Kidney capillary endothelial cell (primary cell): Measurements from ENCODE around the gene POLR2L.

Experiments
- DNase-seq: peaks from one replicate; pipeline ENCODE4 v3.0.0-alpha.2; 2018; ENCODE audit warnings: low spot score

POLR2L gene

DNA sequence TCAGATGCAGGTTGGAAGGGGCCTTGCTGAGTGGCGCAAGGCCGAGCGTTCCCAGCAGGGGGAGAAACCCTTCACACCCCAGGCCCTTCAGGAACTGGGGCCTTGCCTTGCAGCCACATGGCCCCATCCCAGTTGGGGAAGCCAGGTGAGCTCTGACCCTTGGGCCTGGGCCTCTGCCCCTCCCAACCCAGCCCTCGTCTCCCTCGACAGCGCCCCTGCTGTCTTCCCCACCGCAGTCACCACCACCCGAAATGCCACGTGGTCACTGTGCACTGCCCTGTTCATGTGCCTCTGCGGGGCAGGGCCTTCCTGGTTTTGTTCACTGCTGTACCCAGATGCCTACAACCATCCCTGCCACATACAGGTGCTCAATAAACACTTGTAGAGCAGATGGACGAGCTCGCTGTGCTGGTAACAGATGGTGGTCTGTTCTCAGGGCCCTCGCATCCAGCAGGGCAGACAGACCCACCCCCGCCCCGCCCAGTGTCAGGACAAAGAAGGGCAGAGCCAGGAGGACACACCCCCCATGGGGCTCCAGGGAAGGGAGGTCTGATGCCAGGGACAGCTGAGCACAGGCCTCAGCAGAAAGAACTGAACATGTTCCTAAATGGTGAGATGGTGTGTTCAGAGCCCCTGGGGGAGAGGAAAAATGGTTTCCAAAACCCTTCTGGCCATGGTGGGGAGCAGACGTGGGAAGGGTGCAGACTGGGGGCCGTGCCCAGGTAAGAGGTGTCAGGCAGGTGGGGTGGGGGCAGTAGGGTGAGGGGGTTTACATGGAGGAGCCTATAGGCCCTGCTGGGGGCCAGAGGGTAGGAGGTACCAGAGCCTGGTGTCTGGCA, 3.7 kb downstream of the POLR2L start:
- DNase-seq = no peak

DNA sequence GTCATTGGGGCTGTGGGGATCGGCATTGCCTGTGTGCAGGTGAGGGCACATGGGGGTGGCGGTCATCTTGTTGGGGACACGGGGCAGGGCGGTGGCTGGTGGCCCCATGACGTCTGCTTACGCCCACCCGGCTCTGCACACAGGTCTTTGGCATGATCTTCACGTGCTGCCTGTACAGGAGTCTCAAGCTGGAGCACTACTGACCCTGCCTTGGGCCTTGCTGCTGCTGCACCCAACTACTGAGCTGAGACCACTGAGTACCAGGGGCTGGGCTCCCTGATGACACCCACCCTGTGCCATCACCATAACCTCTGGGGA, 4.4 kb downstream of the POLR2L start:
- no peak for DNase-seq

DNA sequence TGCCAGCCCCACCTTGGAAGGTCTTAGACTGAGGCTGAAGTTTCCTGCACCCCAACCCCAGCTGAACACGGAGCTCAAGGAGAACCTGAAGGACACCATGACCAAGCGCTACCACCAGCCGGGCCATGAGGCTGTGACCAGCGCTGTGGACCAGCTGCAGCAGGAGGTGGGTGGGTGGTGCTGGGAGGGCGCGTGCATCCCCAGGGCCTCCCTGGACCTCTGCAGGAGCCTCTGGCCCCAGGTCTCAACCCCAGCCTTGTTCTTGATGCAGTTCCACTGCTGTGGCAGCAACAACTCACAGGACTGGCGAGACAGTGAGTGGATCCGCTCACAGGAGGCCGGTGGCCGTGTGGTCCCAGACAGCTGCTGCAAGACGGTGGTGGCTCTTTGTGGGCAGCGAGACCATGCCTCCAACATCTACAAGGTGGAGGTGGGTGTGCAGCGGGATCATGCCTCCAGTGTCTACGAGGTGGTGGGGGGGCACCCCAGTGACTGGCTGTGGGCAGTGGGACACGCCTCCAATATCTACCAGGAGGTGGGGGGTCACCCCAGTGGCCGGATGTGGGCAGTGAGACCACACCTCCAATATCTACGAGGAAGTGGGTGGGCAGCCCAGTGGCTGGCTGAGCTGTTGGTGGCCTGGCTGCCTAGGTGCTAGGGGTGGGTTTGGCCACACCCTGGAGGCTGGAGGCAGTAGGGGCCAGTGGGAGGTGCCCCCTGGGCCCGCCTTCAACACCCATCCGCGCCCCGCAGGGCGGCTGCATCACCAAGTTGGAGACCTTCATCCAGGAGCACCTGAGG, 4.9 kb downstream of the POLR2L start:
- no peak for DNase-seq

DNA sequence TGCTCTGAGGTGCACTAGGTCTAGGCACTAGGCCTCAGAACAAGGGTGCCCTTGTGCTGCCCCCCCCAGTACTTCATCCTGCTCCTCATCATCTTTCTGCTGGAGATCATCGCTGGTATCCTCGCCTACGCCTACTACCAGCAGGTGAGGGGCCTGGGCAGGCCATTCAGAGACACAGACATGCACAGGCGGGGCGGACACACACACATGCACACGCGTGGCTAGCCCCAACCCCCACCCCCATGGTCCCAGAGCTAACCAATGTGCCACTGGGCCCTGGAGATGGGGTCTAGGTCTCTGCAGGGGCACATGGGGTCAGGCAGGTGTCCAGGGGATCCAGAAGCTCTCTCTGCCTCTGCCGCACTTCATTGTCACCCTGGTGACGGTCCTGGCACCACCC, 5.6 kb downstream of the POLR2L start:
- no peak for DNase-seq

DNA sequence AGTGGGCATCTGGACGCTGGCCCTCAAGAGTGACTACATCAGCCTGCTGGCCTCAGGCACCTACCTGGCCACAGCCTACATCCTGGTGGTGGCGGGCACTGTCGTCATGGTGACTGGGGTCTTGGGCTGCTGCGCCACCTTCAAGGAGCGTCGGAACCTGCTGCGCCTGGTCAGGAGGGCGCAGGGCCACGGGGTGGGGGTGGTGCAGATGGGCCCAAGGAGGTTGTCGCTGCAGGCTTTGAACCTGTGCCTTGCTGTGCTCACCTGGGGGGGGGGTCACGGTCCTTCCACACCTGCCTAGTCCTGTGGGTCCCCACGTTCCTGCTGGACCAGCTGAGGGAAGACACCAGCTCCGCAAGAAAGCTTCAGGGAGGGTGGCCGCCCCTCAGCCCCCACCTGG, 6.1 kb downstream of the POLR2L start:
- DNase-seq = no peak

DNA sequence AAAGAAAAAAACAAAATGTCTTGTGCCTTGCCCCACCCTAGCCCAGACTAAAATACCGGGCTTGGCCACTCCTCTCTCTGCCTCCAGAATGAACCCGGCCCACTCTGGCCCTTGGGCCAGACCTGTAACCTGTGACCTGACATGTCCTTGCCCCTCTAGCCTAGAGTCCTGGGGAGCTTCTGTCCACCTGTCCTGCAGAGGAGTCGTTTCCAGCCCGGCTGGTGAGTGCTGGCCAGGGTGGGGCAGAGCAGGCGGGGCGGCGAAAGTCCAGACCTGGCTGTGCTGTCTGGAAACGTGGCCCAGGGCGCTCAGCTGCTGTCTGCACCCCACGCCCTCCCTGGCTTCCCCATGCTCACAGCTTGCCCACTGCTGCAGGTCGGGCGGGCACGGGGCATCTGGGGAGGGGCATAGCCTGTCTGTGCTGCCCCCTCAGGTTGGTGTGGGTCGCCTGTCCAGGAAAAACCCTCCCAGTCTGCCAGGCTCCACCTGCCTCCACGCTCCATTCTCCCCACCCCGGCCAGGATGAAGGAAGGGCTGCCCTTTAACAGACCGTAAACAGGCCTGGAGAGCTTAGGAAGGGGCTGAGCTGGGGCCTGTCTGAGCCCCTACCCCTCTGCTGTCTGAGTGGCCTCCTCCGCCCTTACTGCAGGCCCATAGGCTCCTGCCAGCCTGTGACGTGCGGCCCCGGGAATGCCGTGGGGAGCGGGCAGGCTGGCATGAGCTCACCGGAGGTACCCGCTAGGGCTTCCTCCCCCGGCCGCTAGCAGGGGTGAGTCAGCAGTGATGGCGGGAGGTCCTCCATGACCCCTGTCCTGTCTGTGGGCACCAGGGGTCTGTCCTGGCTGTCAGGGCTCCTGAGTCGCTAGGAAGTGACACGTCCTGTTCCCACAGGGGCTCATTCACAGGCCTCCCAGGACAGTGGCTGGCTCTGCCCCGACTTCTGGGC, 7.7 kb downstream of the POLR2L start:
- peak; percentile 87 for DNase-seq

DNA sequence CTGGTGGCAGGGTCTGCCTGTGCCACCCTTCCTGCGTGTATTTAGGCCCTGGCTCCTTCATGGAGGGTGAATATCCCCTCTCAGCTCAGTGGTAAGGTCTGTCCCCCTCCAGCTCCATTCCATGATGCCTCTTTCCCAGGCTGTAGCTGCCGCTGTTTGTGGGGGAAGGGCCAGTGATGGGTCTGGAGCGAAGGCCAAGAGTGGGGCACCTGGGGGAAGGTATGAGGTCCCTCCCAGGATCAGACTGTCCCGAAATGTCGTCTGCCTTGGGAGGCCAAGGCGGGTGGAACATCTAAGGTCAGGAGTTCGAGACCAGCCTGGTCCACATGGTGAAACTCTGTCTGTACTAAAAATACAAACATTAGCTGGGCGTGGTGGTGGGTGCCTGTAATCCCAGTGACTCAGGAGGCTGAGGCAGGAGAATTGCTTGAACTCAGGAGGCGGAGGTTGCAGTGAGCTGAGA, 8.4 kb downstream of the POLR2L start:
- DNase-seq = no peak

DNA sequence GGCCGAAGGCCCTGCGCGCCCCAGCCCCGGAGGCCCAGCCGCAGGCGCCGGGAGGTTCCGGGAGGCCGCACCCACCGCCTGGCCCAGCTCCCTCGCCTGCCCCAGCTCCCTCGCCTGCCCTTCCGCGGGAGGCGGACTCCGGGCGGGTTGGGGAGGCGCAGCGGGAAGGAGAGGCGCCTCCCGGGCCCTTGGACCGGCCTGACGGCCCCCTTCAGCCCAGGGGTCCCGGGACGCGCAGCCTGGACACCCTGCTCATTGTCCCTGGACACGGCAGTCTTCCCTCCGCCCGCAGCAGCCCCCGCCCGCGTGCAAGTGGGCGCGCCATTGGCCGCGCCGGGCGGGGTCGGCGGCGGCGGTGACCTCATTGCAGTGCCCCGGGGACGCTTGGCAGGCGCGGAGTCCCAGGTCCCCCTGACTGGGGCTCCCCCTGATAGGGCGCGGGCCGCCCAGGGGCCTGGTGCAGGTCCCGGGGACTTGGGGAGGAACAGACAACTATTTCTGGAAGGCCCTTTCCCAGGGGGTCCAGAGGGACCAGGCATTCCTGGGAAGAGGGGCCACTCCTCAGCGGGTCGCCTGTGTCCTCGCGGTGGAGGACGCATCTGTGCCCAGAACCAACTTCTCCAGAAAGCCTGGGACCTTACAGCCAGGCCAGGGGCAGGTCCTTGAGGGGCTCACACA, 9.1 kb downstream of the POLR2L start:
- DNase-seq = no peak

DNA sequence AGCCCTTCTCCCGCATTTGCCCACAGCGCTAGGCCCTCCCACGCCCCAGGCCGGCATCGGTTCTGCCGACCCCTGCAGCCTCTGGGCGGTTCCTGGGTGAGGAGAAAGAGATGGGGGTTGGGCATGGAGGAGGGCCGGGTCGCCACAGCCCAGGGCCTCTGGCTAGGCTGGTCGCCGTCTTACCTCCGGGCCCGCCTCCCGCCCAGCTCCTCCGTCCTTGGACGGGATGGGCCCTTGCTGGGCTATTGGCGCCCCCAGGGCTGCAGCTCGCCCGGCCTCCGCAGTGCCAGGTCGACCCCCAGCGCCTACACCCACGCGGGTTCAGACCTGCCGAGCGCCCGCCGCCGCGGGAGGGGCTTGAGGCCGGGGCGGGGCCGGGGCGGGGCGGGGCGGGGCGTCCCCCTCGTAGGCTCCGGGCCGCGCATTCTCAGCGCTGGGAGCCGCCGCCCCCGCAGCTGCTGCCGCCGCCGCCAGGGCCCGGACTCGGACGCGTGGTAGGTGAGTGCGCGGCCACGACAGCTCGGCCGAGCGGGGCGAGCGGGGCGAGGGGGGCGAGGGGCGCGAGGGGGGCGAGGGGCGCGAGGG, 9.7 kb downstream of the POLR2L start, which contains the start of gene CD151:
Gene CD151 (plus strand): TSS at position 424 of the 585 bp plus-strand sequence. CDS start 3,118 bp downstream, outside the sequence.
- DNase-seq = no peak

DNA sequence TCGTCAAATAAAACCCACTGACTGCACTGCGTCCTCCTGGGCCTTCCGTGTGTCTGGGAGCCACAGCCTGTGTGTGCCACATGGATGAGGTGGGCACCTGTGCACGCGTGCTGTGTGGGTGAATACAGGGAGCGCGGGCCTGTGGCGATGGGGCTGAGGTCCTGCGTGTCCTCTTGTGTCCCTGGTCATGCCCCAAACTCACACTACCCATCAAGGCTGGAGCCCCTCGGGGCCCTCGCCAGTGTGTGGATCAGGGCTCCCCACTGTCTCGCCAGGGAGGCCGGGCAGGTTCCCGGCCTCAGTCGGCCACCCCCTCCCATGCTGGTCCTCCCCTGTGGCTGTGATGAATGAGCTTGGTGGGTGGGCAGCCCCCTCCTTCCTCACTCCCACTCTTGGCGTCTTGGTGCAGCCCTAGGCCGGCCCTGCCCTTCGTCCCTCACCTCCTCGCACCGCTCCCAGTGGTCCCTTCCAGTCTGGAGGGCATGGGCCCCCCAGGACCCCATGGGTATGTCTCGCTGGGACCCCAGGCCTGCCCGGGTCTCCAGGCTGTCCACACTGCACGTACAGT, 10.3 kb downstream of the POLR2L start:
- no peak for DNase-seq

DNA sequence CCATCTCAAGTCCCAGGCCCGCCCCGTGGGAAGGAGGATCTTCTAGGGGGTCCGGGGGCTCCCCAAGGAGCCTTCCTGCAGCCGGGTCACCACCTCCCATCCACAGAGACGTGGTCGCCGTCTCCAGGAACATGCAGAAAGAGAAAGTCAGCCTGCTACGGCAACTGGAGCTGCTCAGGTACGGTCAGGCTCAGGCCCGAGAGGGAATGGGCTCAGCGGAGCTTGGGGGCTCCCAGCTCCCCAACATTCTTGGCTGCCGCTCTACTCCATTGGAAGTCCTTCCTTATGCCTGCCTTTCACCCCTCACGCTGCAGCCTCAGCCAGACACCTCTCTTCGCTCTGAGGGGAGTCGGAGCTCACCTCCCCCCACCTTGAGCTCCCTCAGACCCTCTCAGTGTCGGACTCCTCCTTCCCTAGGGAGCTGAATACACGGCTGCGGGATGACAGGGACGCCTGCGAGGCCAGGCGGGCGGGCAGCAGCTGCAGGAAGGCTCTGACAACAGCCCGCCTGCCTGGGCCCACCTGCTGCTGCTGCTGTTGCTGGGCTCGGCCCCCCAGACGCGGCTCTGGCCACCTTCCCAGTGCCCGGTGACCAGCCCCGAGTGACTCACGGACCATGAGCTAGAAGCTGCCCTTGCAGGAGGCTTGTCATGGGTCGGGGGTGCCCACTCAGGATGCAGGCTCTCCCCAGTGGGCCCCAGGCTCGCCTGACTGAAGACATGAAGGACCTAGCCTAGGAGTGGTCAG, 11.0 kb downstream of the POLR2L start:
- no peak for DNase-seq

DNA sequence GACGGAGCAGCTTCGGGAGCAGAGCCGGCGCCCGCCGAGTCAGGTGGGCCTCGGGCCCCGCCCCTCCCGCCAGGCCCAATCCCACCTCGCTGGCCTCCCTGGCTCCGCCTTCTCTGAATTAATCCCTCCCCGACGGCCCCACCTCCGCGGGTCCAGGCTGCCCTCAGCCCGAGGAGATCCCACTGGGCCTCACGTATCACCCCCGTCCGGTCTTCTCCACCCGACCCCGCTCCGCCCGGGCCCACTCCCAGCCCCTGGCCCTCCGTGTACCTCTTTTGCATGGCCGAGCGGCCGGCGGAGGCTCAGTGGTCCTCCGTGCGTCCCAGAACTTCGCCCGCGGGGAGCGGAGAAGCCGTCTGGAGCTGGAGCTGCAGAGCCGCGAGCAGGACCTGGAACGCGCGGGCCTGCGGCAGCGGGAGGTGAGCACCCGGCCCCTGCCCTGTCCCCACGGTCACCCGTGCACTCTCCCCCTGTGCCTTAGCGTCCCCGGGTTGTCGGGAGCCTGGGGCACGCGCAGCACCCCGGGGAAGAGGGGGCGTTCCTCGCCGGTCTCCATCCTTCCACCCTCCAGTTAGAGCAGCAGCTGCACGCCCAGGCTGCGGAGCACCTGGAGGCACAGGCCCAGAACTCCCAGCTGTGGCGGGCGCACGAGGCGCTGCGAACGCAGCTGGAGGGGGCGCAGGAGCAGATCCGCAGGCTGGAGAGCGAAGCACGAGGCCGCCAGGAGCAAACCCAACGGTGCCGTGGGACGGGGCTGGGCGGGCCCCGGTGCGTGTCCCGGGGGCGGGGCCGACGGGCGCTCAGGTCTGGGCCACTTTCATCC, 11.8 kb downstream of the POLR2L start:
- no peak for DNase-seq

DNA sequence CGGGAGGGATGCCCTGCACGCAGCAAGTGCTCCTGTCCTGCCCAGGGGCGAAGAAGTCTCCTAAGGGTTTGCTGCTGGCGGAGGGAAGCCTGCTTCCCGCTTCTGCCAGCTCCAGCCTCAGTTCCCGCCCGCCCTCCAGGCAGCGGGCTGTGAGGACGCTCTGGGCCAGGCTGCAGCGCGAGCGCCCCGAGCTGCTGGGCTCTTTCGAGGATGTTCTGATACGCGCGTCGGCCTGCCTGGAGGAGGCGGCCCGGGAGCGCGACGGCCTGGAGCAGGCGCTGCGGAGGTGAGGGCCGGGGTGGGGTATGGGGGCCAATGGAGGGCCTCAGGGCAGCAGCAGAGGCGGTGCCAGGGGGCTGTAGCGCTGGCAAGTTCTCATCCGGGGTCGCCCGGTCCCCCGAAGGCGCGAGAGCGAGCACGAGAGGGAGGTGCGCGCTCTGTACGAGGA, 12.5 kb downstream of the POLR2L start:
- no peak for DNase-seq

DNA sequence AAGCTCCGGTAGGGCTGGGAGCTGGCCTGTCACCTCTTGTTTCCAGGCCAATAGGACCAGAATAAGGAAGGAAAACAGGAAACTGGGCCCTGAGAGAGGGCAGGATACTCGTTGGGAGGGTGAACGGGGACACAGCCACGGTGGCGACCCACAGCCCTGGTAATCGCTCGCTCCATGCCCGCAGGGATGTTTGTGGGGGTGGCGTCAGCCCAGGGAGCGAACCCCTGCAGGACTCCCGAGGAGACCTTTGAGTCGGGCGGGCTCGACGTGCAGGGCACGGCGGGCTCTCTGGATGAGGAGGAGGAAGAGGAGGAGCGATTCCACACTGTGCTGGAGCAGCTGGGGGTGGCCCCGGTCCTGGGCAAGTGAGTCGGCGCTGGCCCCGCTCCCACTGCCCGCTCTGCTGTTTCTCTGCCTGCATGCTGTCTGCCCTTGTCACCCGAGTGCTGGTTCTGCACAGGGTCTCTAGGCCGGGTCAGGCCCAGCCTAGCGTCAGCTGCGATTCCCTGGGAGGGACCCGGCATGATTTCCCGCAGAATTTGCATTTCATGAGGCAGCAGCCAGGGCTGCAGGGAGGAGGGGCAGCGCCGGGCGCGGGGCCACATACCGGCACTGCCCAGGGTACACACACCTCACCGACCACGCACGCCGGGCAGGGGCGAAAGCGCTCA, 13.0 kb downstream of the POLR2L start:
- no peak for DNase-seq

DNA sequence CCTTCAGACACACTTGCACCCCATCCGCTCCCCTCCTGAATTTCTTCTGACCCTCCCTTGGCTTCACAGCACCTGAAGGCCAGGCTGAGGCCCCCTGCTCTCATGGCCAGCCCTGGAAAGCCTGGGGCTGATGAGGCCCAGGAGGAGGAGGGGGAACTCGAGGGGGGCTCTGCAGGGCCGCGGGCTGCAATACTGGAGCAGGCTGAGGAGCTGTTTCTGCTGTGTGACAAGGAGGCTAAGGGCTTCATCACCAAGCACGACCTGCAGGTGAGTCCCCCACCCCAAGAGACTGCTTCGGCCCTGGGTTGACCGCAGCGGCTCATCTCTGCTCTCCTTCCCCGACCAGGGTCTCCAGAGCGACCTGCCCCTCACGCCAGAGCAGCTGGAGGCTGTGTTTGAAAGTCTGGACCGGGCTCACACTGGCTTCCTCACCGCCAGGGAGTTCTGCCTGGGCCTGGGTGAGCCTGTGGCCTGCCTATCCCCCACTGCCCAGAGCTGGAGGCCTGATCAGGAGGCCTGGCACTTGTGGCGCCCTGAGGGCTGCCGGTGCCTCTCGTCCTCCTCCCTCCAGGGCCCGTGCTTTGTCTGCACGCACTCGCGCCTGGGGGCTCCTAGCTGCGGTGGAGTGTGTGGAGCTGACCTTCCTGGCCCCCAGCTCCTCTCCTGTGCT, 13.7 kb downstream of the POLR2L start:
- no peak for DNase-seq

DNA sequence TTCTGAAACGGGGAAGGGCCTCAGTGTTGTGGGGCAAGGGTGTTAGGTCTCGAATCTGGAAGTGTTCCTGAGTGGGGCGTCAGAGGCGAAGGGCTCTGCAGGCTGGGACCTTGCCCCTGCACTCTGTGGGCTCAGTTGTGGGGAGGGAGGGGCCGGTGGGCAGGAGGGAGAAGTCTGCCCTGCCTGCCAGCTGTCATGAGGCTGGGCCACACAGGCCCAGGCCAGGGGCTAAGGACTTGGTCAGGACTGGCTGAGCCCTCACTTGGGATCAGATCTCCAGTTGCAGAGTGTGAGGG, 14.5 kb downstream of the POLR2L start, which contains the start of gene CRACR2B:
Gene CRACR2B (plus strand): TSS at position 23 of the 296 bp plus-strand sequence. CDS start 689 bp downstream, outside the sequence.
- no peak for DNase-seq

DNA sequence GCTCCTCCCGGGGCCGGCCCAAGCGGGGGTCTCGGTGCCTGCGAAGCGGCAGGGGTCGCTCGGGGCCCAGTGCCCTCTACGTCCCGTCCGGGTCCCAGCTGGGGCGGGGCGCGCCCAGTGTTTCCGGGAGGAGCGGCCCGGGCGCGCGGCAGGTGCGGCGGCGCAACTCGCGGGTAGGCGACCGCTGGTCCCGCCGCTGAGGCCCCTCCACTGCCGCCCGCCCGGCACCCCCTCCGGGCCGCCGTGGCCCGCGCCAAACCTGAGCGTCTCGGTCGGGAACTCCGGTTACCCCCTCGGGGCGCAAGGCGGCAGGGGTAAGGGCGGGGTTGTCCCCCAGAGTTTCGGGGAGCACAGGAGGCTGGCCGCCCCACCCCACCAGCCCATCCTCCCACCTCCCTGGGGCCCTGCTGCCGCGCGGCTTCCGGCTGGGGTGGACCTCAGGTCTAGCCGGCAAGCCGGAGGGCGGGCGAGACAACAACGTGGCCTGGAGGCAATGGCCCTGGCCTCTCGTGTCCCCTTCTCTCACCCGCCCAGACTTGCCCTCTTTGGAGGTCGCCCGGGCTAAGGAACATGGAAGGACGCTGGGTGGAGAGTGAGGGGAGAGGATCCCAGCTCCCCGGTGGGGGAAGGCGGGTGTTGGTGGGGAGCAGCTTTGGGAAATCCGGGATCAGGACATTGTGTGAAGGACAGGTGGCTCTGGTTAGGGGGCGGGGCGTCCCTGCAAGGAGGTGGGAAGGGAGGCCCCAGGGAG, 15.0 kb downstream of the POLR2L start:
- DNase-seq = no peak

DNA sequence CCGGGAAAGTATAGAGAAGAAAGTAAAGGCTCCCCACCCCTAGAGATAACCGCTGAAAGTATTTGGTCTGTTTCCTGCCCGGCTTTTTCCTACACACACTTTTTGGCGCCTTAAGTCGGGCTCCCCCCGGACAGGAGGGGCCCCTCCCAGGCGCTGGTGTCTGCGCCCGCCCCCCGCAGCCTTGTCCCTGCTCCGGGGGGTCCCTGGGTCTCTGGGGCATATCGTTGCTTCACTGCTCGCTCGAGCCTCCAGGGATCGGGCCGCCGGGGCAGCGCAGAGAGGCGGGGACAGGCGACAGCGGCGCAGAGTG, 15.5 kb downstream of the POLR2L start:
- no peak for DNase-seq
